DMS153 treated with DMSO at 0.1 percent for 48 hours (cell line): ENCODE data around the gene GAPVD1.
"Not testable (repeated sequence)": the region's sequence is repeated elsewhere in the genome, so short reads cannot be mapped to it uniquely, and the experiment has no call there.

Experiments
- DNase-seq: peaks from one replicate; lab custom pipeline; 2025; ENCODE audit not compliant: unreplicated experiment; lab: John Stamatoyannopoulos, UW

The GAPVD1 gene

DNA sequence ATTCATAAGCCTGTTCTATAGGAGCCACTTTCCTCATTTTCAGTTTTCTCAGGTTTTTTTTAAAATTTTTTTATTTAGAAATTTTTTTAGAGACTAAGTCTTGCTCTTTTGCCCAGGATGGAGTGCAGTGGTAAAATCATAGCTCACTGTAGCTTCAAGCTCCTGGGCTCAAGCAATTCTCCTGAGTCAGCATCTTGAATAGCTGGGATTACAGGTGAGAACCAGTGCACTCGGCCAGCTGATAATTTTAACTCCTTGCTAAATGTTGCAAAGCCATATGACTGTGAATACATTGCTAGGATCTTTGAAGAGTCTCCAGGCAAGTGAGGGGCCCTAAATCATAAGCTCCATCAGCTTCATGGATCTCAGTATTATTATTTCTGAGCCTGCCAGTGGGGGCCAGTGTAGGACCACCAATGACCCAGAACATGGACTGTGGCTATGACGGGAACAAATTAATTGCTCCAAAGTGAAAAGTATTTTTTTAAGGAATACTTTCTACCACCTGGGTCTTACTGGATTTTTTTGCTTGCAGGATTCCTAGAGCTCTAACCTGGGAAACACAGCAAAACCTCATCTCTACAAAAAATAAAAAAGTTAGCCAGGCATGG, 5.7 kb upstream of the GAPVD1 start:
- DNase-seq = no peak

DNA sequence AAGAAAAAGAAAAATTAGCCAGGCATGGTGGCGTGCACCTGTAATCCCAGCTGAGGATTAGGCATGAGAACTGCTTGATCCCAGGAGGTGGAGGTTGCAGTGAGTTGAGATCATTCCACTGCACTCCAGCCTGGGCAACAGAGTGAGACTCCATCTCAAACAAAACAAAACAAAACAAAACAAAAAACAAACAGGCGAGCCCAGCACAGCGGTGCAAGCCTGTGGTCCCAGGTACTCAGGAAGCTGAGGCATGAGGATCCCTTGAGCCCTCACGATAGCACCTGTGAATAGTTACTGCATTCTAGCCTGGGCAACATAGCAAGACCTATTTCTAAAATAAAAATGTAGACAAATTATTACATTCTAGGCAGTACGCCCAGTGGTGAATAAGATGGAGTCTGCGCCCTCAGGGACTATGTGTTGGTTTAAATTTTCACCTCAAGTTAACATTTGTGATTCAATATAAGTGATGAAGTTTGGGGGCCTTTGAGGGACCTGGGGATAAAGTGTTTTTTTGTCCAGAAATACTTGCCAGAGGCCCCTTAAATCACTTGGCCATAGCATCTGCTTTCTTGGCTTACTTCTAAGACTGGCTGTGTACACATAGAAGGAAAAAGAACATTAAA, 3.4 kb upstream of the GAPVD1 start:
- no peak for DNase-seq

DNA sequence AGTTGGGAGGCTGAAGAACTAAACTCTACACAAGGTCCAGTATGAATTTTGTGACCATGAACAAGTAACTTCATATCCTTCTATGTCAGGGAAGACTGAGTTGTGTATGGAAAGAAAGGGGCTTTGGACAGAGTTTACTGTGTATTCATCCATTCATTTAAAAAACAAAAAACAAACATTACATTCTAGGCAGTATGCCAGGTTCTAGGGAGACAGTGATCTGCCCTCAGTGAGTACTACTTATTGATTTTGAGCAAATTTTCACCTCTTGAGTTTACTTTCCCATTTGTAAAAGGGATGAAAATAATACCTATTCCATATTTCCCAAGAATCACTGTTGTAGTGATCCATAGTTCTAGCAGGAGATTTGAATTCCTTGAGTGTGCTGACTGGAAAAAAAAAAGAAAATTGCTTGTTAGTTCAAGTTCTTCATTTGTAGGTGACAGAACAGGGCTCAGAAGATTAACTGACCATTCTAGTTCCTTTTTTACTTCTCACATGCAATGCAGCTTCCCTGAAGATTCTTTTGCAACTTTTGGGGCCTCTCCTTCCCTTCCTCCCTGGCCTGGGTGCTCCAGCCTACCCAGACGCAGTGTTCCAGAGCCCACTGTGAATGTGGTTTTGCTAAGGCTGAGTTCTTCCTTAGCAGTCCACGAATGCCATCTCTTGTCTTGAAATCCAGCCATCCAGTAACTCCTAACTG, 2.6 kb upstream of the GAPVD1 start:
- no peak for DNase-seq

DNA sequence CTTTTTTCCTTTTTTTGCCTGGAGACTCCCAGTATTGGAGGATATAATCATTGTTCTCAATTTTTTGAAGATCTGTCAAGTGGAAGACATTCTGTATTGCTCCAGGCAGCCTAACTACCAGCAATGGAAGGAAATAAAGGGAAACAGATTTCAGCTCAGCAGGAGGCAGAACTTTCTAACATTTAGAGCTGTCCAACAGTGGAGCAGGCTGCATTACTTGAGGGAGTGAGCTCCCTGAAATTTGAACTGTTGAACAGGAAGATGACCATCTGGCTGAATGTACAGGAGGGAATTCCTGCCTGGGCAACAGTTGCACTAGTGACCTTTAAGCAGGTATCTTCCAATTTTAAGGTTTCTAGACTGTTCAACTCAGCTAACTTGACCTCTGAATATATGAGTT, 1.1 kb upstream of the GAPVD1 start:
- no peak for DNase-seq

DNA sequence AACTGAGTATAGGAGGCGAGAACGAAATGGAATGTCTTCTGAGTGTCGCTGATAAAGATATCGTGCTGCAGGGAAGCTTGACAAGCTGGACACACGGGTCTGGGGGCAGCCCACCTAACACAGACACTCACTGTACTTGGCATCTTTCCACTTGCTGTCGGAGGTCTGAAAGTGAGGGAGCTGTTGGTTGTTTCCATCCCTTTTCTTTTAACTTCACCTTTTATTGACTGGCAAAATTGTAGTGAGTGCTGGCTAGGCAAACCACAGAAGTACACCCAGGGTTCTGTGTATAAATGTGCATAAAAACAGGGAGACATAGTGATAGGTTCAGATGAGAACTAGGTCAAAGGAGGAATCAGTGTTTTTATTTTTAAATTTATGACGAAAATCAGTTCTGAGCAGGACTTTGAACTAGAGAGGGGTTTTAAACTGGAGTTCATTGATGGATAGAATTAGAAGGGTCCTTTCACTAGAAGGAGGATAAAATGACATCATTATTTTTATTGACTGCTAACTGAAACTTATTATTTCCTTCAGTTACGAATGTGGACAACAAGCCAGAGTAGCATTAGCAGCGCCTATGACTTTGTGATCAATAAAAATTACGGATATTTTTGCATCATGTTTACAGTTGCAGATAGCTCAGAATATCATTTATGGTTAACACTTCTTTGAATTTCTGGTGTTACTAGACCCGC, 817 bp downstream of the GAPVD1 start:
- DNase-seq = no peak

DNA sequence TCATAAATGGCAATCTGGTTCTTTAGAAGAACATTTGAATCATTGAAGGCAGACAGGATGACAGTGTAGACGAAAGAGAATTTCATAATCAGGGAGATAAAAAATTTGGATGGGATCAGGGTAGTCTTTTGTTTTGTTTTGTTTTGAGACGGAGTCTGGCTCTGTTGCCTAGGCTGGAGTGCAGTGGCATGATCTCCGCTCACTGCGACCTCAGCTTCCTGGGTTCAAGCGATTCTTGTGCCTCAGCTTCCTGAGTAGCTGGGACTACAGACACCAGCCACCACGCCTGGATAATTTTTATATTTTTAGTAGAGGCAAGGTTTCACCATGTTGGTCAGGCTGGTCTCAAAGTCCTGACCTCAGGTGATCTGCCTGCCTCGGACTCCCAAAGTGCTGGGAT, 2.4 kb downstream of the GAPVD1 start:
- not testable (repeated sequence) for DNase-seq

DNA sequence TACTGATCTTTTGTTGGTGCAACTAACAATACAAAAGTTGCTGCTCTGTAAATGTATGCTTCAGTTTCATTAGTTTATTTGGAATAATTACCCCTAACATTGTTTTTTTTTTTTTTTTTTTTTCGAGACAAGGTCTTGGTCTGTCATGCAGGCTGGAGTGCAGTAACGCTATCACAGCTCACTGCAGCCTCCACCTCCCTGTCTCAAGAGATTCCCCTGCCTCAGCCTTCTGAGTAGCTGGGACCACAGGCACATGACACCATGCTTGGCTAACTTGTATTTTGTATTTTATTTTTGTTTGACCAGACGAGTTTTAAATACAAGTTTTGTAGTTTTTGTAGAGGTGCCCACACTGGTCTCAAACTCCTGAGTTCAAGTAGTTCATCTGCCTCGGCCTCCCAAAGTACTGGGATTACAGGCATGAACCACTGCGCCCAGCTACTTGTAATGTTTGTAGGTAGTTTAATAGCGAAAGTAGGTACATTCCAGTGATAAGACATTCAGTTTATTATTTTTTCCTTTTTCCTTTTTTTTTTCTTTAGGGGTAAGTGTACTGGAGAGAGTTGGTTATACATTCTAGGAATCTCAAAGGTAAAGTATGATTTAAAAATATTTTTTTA, 6.9 kb downstream of the GAPVD1 start:
- DNase-seq = no peak

DNA sequence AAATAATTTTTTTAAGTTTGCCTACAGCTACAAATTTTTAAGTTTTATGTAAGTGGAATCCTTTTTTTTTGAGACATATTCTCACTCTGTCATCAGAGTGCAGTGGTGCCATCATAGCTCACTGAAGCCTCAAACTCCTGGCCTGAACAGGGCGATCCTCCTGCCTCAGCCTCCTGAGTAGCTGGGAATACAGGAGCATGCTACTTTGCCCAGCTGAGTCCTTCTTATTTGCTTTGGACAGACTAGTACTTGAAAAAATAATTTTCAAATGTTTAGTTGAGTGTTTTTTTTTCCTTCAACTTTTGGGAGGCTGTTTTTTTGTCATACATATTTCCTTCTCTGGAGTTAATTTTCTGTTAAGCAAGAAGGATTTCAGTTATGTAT, 7.4 kb downstream of the GAPVD1 start:
- DNase-seq = no peak

DNA sequence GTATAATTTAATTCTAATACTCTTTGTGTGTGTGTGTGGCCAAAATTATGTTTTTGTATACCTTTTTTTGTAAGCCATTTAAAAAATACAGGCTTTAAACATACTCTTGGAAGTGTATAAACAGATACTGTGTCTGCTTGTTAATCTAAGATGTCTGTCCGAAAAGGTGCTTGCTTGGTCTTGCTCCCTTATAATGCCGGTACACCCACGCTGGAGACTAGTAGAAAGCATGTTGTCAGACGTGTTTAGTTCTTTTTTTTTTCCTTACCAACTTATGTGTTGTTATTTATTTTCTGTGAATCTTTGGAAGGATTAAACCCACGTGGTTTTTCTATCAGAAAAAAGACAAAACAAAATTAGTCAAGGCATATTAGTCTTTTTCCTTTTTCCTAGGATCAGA, 9.5 kb downstream of the GAPVD1 start:
- DNase-seq = no peak

DNA sequence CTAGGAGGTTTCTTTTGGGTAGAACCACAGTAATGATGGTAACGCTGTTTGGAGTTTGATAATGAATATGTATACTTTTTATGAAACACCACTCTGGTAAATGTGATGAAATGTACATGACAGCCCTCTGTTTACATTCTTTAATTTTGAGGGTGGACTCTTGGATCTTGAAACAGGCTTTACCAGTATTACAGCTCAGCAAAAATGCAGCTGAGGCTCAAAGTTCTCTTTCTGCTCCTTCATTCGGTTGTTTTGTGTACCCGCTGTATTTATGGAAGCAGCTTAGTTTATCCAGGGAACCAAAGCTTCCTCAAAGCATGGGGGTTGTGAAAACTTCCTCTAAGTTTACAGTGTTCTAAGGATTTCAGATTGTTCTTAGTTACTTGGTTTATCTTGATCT, 11.1 kb downstream of the GAPVD1 start:
- DNase-seq = no peak

DNA sequence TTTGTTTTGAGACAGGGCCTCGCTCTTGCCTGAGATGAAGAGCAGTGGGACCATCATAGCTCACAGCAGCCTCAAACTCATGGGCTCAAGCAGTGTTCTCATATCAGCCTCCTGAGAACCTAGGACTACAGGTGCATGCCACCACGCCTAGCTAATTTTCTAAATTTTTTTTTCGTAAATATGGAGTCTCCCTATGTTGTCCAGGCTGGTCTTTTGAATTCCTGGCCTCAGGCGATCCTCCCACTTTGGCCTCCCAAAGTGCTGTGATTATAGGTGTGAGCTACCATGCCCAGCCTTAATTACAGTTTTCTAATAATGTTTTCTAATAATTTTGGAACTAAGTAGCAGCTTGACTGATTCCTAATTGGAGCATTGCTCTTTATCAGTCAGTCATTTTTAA, 15.1 kb downstream of the GAPVD1 start:
- no peak for DNase-seq

DNA sequence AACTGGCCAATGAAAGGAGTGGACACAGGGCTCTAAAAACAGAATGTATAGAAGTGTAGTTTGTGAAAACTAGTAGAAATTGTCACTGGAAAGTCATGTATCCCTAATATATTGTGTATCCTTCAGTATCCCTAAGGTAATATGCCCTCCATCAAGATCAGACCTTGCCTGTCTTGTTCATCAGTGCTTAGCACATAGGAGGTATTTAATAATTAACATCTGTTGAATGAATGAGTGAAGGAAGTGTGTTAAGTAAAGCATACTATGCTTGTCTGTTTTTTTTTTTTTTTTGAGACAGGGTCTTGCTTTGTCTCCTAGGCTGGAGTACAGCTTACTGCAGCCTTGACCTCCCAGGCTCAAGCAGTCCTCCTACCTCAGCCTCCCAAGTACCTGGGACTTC, 15.8 kb downstream of the GAPVD1 start:
- DNase-seq = no peak

DNA sequence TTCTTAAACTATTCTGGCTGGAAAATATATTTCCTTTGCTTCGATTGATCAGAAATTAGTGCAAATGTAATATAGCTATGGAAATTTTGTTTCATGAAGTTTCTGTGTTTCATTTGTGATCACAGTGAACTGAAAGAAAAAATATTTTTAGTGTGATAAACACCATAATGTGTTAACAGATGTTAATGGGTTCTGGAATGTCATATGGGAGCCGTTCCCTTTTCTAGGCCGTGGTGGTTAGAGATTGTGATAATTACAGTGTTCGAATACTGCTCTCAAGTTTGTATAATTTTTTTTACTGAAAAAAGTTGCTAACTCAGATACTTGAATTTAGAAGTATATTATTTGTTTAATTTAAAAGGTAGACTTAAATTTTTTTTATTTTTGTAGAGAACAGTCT, 19.3 kb downstream of the GAPVD1 start:
- DNase-seq = no peak

DNA sequence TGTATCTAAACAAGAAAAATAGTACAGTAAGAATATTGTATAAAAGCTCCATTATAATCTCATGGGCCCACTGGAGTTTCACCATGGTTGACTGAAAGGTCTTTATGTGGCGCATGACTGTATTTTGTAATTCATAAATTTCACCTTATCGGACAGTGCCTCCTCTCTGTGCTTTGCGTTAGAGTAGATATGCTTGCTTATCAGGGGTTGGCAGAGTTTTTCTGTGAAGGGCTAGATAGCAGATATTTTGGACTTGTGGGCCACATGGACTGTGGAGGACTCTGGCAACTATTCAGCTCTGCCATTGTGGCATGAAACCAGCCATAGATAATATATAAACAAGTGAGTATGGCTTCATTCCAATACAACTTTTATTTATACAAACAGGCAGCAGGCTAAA, 23.2 kb downstream of the GAPVD1 start:
- no peak for DNase-seq

DNA sequence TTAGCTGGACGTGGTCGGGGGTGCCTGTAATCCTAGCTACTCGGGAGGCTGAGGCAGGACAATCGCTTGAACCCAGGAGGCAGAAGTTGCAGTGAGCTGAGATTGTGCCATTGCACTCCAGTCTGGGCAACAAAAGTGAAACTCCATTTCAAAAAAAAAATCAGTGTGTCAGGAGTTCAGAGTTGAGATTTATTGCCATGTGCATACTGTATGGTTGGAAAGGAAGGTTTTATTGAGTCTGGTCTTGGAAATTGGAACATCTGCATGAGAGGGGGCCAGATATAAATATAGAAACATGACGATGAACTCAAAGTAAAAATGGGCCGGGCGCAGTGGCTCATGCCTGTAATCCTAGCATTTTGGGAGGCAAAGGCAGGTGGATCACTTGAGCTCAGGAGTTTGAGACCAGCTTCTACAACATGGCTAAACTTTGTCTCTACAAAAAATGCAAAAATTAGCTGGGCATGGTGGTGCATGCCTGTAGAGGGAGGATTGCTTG, 25.4 kb downstream of the GAPVD1 start:
- not testable (repeated sequence) for DNase-seq

DNA sequence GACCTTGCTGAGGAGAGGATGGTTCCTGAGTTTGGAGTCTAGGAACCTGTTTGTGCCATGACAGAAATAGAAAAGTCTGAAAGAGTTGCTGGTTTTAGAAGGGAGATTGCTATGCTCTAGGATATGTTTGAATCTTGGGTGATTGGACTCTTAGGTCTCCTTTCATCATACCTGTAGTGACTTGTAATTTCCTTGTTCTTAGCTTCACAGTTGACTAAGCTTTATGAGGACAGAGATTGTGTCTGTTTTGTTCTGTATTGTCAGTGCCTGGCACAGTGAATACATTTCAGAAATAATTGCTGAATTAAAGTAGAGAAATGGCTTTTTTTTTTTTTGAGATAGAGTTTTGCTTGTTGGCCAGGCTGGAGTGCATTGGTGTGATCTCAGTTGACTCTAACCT, 31.5 kb downstream of the GAPVD1 start:
- DNase-seq = no peak

DNA sequence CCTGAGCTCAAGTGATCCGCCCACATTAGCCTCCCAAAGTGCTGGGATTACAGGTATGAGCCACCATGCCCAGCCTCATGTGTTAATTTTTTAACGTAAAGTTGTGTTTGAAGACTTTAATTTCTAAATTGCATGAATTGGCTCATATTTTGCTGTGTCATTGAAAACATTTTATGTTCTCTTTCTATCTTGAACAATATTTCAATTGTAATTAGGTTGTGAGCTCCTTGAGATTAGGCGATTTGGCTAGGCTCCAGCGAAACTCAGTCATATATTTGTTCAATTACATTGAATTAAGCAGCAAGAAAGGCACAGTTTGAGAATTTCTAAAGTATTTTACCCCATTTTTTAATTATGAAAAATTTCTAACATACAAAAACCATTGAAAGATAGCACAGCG, 34.0 kb downstream of the GAPVD1 start:
- no peak for DNase-seq

DNA sequence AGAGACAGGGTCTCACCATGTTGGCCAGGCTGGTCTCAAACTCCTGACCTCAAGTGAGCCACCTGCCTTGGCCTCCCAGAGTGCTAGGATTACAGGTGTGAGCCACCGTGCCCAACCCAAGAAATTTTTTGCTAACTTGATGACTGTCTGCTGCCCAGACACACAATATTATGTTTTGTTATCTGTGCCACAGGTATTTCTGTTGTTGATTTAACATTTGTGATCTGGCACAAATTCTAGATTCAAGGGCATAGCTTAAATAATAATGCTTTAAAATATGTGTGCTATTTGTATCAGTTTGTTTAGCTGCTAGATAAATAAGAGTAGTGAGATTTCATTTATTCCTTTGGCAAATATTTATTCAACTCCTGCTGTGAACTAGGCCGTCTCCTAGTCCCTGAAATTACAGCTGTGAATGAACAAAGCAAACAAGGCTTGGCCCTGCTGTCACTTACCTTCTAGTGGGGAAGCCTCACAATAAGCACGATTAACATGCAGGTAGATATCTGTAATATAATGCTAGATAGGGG, 35.3 kb downstream of the GAPVD1 start:
- peak; percentile 96 for DNase-seq

DNA sequence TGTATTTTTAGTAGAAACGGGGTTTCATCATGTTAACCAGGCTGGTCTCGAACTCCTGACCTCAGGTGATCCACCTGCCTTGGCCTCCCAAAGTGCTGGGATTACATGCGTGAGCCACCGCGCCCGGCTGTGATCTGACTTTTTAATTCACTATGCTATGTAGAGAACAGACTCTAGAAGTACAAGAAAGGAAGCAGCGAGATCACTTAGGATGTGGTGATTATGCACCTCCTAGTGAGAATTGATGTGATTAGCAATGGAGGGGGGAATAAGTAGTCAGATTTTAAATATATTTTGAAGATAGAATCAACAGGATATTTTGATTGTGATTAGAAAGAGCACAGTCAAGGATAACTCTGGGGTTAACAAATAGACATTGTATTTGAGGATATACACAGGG, 36.3 kb downstream of the GAPVD1 start:
- no peak for DNase-seq

DNA sequence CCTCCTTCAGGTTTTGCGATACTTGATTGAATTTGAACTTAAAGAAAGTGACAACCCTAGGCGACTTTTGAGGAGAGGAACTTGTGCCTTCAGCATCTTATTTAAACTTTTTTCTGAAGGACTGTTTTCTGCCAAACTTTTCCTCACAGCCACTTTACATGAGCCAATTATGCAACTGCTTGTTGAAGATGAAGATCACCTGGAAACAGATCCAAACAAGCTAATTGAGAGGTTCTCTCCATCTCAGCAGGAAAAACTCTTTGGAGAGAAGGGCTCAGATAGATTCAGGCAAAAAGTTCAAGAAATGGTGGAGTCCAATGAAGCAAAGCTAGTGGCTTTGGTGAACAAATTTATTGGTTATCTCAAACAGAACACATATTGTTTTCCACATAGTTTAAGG, 40.6 kb downstream of the GAPVD1 start:
- no peak for DNase-seq

DNA sequence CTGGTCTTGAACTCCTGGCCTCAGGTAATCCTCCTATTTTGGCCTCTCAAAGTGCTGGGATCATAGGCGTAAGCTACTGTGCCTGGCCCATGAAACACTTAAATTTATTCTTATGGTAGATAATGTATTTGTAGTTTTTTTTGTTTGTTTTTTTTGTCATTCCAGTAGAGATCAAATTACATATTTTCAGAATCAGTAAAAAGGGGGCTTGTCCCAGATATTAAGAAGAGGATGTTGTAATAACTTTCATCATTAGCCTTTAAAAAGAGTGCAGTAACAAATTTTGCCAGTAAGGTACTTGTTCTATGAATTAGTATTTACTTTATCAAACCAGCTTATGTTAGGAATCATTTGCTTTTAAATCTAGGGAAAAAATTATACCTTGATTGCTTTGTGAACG, 42.6 kb downstream of the GAPVD1 start:
- DNase-seq = no peak
